Keratinocyte (primary cell): ENCODE results near the gene CBL. TPM values are rescaled to one million over a fixed set of nuclear protein-coding genes. Genes with fewer than 3 reads are reported as not detected.

Experiments used
- DNase-seq: peaks from one replicate; pipeline ENCODE4 v3.0.0-alpha.2; 2011; ENCODE audit warnings: low read depth, missing footprints, low spot score
- FAIRE-seq: peaks from 2 replicates; lab custom pipeline; 2011; peaks lifted over from hg19 to GRCh38; lab: Jason Lieb, UNC
- H2AFZ ChIP-seq: 2 replicates; pipeline ENCODE4 v1.6.0; 2012; ENCODE audit warnings: low read length, control low read depth, inconsistent platforms; ENCODE audit not compliant: control insufficient read depth
- H3K27ac ChIP-seq: 2 replicates; pipeline ENCODE4 v1.5.1; 2011; ENCODE audit warnings: low read length; ENCODE audit not compliant: control insufficient read depth, insufficient read depth
- H3K27me3 ChIP-seq: 3 replicates; pipeline ENCODE4 v1.6.0; 2011; ENCODE audit warnings: low read length; ENCODE audit not compliant: control insufficient read depth, insufficient read depth; ENCODE audit errors: extremely low read depth
- H3K36me3 ChIP-seq, 2 experiments: 2 replicates in 1 of 2; 3 replicates in 1 of 2; pipeline ENCODE4 v1.5.1; 2011; ENCODE audit warnings: low read length in 2 of 2, mild to moderate bottlenecking in 1 of 2; ENCODE audit not compliant: control insufficient read depth in 2 of 2, insufficient read depth in 2 of 2; ENCODE audit errors: extremely low read depth in 1 of 2
- H3K4me1 ChIP-seq: 3 replicates; pipeline ENCODE4 v1.5.1; 2011; ENCODE audit warnings: low read length; ENCODE audit not compliant: control insufficient read depth, insufficient read depth; ENCODE audit errors: extremely low read depth
- H3K4me2 ChIP-seq: 3 replicates; pipeline ENCODE4 v1.6.0; 2011; ENCODE audit warnings: low read depth, low read length; ENCODE audit not compliant: control insufficient read depth, insufficient read depth; ENCODE audit errors: extremely low read depth
- H3K4me3 ChIP-seq, 3 experiments: fragments of 200-600 bp in 1 of 3; sonication (generic) in 1 of 3; 2 replicates in 2 of 3; 3 replicates in 1 of 3; pipeline ENCODE4 v1.5.1; 2011 to 2016; ENCODE audit warnings: low read length in 3 of 3, mild to moderate bottlenecking in 3 of 3, control low read depth in 2 of 3, inconsistent platforms in 1 of 3, low read depth in 1 of 3, mixed read lengths in 1 of 3, mixed run types in 1 of 3, moderate library complexity in 1 of 3; ENCODE audit not compliant: control insufficient read depth in 2 of 3, insufficient read depth in 2 of 3; ENCODE audit errors: extremely low read depth in 1 of 3
- H3K79me2 ChIP-seq: 2 replicates; pipeline ENCODE4 v1.6.0; 2012; ENCODE audit warnings: low read length; ENCODE audit not compliant: control insufficient read depth, insufficient read depth
- H3K9ac ChIP-seq: 3 replicates; pipeline ENCODE4 v1.6.0; 2011; ENCODE audit warnings: low read length; ENCODE audit not compliant: control insufficient read depth, insufficient read depth; ENCODE audit errors: extremely low read depth
- H3K9me1 ChIP-seq: 3 replicates; pipeline ENCODE4 v1.6.0; 2011; ENCODE audit warnings: low read length; ENCODE audit not compliant: control insufficient read depth, insufficient read depth; ENCODE audit errors: extremely low read depth
- H3K9me3 ChIP-seq: 2 replicates; pipeline ENCODE4 v1.5.1; 2012; ENCODE audit warnings: low read depth, low read length; ENCODE audit not compliant: control insufficient read depth
- H4K20me1 ChIP-seq: 3 replicates; pipeline ENCODE4 v1.6.0; 2011; ENCODE audit warnings: low read length; ENCODE audit not compliant: control insufficient read depth, insufficient read depth; ENCODE audit errors: extremely low read depth
- EZH2 ChIP-seq: IDR thresholded peaks from one replicate; pipeline ENCODE4 v1.6.1; 2012; ENCODE audit warnings: inconsistent platforms, mild to moderate bottlenecking, low read length, moderate library complexity
- dilution Hi-C: fragments of 300-500 bp; cut with MboI; formaldehyde crosslinking; loops from one replicate; pipeline ENCODE4 v1.7.0; 2020; ENCODE audit warnings: low sequenced_read_pairs; ENCODE audit not compliant: extremely low pct_ligation_motif_present
- polyA plus RNA-seq, 5 experiments: library from polyadenylated mRNA; depleted of rRNA in 3 of 5; stranded (reverse) in 3 of 5; stranded (forward) in 1 of 5; unstranded in 1 of 5; fragments of >200 nt; gene quantifications; 1 replicate in 1 of 5; 2 replicates in 3 of 5; 3 replicates in 1 of 5; pipeline versions ENCODE4 v1.2.1 to v1.2.3, GENCODE V29; 2011 to 2012; ENCODE audit warnings: missing spikeins in 2 of 5, low read depth in 1 of 5, low replicate concordance in 1 of 5
- TF ChIP-seq, protein P1 (sequence below), 3 experiments: IDR thresholded peaks in 1 of 3; conservative IDR thresholded peaks in 1 of 3; optimal IDR thresholded peaks in 1 of 3; 2 replicates in 2 of 3; 3 replicates in 1 of 3; pipeline versions ENCODE3 to v1.5.1; 2011; ENCODE audit warnings: low read length in 3 of 3, mild to moderate bottlenecking in 3 of 3, moderate library complexity in 2 of 3, control low read depth in 1 of 3, inconsistent platforms in 1 of 3; ENCODE audit not compliant: insufficient read depth in 2 of 3; ENCODE audit errors: extremely low read depth in 1 of 3

The CBL gene
- polyA plus RNA-seq, 1 donor (not counting 4 experiments of a cell fraction or from before 2014, with no cell fraction given): 14.1 TPM

DNA sequence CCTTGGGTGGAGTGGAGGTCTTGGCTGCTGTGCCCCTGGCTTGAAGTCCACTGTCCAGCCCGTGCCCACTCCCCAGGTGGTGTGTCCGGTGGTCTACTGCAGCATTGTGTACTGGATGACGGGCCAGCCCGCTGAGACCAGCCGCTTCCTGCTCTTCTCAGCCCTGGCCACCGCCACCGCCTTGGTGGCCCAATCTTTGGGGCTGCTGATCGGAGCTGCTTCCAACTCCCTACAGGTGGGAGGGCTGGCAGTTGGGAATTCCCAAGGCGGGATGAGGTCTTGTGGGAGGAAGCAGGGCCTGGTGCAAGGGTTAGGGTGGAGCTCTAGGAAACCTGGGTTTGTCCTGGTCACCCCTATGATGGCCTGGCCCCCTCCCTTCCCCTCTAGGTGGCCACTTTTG is 46.0 kb upstream of the CBL start:
- no peaks in the 10 kb centered on the region for H3K4me1 ChIP-seq
- no peak overlapping the region for H2AFZ ChIP-seq
- no peak for TF ChIP-seq EZH2
- TF ChIP-seq, protein P1, sequence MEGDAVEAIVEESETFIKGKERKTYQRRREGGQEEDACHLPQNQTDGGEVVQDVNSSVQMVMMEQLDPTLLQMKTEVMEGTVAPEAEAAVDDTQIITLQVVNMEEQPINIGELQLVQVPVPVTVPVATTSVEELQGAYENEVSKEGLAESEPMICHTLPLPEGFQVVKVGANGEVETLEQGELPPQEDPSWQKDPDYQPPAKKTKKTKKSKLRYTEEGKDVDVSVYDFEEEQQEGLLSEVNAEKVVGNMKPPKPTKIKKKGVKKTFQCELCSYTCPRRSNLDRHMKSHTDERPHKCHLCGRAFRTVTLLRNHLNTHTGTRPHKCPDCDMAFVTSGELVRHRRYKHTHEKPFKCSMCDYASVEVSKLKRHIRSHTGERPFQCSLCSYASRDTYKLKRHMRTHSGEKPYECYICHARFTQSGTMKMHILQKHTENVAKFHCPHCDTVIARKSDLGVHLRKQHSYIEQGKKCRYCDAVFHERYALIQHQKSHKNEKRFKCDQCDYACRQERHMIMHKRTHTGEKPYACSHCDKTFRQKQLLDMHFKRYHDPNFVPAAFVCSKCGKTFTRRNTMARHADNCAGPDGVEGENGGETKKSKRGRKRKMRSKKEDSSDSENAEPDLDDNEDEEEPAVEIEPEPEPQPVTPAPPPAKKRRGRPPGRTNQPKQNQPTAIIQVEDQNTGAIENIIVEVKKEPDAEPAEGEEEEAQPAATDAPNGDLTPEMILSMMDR (optimal IDR thresholded peaks at IDR 0.05 in 1 of 3, IDR thresholded peaks at IDR 0.05 in 1 of 3, conservative IDR thresholded peaks at IDR 0.05 in 1 of 3; ENCODE audit: extremely low read depth in 1 of 3, insufficient read depth in 2 of 3, low read length in 3 of 3): no peak
- H3K36me3 ChIP-seq: no peaks in the 10 kb centered on the region
- H3K27me3 ChIP-seq: no peaks in the 10 kb centered on the region
- no peaks in the 10 kb centered on the region for H3K9me3 ChIP-seq
- dilution Hi-C loops: no loop called here
- no peak overlapping the region for H3K9ac ChIP-seq
- DNase-seq (no peak), FAIRE-seq (no peak)
- H3K27ac ChIP-seq: no peak overlapping the region
- no peak overlapping the region for H3K4me2 ChIP-seq
- no peaks in the 10 kb centered on the region for H3K79me2 ChIP-seq
- H4K20me1 ChIP-seq: no peaks in the 10 kb centered on the region
- no peaks in the 10 kb centered on the region for H3K9me1 ChIP-seq
- no peak overlapping the region for H3K4me3 ChIP-seq

DNA sequence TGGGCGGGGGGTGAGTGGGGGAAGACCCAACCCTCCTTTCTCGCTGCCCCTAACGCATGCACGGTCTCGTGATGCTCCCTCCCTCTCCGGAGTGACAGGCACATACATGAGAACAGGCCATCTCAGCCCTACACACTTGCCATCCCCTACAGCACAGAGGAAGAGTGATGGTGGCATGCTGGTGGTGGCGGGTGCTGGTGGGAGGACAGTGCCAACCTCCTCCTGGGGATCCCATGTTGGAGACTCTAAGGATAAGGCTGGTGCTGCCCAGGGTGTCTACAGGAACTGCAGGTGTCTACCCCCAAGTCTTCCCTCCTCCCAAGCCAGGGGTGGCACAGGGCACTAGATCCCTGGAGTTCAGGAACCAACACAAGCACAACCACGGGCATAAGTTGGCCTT is 44.3 kb upstream of the CBL start:
- no peak for FAIRE-seq
- no peak overlapping the region for H3K9ac ChIP-seq
- no peak overlapping the region for H2AFZ ChIP-seq
- no peak for TF ChIP-seq EZH2
- TF ChIP-seq, protein P1 (optimal IDR thresholded peaks at IDR 0.05 in 1 of 3, IDR thresholded peaks at IDR 0.05 in 1 of 3, conservative IDR thresholded peaks at IDR 0.05 in 1 of 3; ENCODE audit: extremely low read depth in 1 of 3, insufficient read depth in 2 of 3, low read length in 3 of 3): no peak
- no peaks in the 10 kb centered on the region for H3K27me3 ChIP-seq
- dilution Hi-C loops: no loop called here
- H3K27ac ChIP-seq: no peak overlapping the region
- no peaks in the 10 kb centered on the region for H3K36me3 ChIP-seq
- DNase-seq: no peak
- no peak overlapping the region for H3K4me2 ChIP-seq
- no peaks in the 10 kb centered on the region for H3K79me2 ChIP-seq
- no peaks in the 10 kb centered on the region for H4K20me1 ChIP-seq
- H3K9me3 ChIP-seq: no peaks in the 10 kb centered on the region
- H3K4me1 ChIP-seq: peaks cover 11% of the 10 kb centered on the region
- no peaks in the 10 kb centered on the region for H3K9me1 ChIP-seq
- H3K4me3 ChIP-seq: no peak overlapping the region
